Hippocampal formation (tissue), 2 donors: ENCODE data around the gene TNC.

ENCODE experiments used
- DNase-seq, 2 donors: peaks; one replicate each; lab custom pipeline; 2025; lab: John Stamatoyannopoulos, UW

The TNC gene

DNA sequence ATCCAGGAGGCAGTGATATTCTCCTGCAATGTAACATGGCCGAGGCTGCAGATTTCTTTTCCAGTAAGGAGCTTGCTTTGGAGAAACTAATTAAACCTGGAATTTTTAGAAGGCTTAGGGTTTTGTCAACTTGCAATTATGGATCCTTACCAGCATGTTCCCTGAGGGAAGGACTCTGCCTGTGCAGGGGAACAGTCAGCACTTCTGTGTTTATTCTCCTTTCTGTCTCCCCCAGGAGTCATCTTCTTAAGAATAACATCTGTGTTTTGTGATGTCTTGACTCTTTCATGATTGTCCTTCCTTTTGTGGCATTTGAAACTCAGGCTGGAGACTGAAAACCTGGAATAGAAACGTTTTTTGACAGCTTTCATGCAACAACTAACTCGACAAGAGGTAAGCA lies 107.1 kb downstream of the TNC start:
- no peak for DNase-seq

DNA sequence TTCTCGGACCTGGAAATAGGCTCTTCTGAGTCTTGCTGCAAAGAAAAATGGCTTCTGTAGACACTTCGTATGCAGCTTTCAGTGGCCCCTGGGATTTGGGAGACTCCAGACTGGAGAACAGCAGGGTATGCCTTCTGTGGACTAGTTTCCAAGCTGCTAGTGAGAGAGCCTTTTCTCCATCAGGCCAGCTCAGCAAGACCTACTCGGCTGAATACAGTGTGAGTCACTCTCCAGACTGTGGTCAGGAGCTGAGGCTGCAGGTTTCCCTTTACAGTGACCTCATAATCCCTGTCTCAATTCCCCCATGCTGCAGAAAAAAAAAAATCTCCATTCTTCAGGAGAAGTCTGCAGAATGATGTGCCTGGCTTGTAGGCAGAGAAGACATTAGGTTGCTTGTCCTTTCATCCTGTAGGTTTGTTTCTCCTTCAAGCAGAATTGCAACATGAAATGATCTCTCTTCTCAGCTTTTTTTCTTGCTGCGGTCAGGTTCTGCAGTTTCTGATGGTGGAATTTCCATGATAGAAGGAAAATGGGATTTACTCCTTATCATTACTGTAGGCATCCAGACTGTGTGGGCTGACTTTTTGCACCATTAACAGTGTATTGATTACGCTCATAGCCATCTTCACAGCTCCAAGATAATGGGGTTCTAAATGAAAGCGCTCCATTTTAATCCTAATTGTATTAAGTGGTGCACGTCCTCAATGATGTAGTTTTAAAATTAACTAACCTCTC lies 109.3 kb downstream of the TNC start:
- no peak for DNase-seq

DNA sequence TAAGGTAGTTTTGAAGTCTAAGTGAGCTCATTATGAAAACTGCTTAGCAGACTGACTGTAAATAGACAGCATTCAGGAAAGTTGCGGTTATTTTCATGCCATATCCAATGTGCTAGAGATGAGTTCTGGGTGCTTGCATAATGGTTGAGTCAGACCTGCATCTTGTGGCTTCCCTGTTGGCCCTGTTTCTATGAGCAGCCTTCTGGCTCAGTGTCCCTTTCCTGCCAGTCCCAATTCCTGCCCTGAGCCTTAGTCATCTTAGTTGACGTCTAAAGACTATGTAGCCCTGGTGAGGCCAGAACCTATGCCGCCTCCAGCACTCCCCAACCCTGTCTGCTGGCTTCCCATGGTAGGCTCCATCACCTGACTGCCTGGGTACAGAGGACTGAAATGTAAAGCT lies 111.3 kb downstream of the TNC start:
- DNase-seq, result no peak

DNA sequence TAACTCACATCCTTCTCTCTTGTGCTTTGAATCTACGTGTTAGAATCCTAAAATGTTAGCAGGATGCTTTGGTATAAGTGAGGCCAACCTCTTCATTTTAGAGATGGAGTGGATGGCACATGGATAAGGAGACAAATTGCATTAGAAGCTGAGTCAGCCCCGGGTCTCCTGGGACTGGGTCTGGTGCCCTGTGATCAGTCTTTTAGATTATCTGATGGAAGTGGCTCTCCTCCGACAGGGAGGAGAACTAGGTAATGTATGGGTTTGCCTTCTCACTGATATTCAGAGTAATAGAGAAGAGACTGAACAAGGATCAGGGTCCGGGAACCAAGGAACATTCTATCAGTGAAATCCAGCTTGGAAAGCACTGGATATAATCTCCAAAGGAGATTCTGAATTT lies 112.6 kb downstream of the TNC start:
- no peak for DNase-seq

DNA sequence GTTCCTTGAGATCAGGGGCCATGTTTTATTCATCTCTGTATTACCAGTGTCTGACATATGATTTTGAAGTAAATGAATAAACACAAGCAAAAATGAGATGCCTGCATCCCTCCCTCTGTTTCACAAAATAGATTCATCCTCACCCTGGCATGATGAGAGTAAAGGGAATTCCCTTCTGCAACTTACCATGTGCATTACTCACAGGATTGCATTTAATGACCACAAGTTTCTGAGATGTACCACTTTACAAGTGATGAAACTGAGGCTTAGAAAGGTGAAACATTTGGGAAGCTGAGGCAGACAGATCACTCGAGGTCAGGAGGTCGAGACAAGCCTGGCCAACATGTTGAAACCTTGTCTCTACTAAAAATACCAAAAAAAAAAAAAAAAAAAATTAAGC lies 113.4 kb downstream of the TNC start:
- no peak for DNase-seq

DNA sequence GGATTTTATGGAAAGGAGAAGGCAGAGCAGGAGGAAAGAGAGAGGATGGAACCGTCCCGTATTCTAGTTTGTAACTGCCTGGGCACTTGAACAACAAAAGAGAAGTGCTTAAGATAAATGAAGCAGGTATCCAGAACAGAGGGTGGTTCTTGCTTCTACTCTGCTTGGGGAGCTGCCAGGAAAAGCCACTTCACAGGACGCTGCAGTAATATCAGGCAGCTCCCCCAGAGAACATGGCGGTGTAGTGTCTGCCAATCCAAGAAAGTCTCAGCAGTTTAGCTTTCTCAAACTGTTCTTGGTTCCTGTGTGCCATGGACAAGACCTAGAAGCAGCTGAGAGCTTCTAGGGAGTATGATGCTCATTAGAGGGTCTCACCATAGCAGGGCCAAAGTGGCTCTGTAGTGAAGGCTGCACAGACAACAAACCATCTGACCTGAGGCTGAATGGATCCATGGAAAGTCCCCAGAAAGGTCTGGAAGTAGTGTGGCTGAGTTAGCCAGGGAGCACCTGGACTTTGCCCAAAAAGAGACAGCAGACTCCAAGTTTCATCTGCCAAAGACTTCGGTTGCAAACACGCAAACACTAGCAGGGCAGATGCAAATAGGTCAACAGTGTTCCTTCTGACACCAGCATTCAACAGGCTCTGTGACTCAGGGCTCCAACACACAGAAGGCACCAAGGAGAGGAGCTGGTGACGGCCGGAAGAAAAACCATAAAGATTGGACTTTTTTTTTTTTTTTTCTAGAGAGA lies 115.4 kb downstream of the TNC start:
- no peak for DNase-seq

DNA sequence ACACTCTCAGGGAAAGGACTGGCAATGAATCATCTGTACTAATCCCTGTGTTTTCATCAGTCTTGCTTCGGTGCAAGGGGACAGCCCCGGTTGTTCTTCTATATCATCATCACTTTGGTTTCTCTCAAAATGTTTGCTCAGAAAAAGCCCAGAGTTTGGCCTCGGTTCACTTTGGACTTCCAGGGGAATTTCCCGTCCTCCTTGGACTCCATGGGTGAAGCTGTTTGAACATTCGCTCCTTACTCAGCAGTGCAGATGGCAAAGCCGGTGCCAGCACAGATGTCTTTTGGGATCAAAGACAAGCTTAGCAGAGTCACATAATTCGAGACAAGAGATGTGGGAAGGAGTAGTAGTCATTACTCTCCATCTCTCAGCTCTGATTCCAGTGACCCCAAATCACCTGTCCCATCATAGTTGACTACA lies 117.7 kb downstream of the TNC start:
- DNase-seq, result no peak

DNA sequence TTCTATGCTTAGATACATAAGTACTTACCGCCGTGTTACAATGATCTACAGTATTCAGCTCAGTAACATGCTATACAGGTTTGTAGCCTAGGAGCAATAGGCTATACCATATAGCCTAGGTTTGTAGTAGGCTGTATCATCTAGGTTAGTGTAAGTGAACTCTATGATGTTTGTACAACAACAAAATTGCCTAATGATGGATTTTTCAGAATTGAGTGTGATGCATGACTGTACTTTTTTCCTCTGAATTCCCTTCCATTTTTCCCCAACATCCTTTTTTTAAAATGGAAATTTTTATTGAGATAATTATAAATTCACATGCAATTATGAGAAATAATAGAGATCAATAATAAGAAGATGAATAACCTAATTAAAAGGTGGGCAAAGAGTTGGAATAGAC lies 119.6 kb downstream of the TNC start:
- DNase-seq, result no peak

DNA sequence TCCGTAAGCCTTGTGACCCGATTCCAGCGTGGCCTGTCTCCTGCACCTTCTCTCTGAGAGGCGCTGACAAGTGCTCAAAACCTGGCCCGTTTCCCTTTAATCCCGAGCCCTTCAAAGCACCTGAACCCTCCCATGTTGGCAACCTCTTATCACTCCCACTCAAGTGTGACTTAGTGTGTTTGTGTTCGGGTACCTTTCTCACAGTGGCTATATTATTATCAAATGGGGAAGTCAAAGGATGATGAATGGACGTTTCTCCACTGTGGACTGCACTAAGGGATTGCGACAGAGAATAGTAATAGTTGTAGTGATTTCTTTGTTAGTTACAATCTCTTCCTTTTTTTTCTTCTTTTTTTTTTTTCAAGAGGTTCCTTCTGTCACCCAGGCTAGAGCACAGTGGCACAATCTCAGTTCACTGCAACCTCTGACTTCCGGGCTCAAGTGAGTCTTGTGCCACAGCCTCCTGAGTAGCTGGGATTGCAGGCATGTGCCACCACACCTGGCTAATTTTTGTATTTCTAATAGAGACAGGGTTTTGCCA lies 122.2 kb downstream of the TNC start:
- DNase-seq, result no peak

DNA sequence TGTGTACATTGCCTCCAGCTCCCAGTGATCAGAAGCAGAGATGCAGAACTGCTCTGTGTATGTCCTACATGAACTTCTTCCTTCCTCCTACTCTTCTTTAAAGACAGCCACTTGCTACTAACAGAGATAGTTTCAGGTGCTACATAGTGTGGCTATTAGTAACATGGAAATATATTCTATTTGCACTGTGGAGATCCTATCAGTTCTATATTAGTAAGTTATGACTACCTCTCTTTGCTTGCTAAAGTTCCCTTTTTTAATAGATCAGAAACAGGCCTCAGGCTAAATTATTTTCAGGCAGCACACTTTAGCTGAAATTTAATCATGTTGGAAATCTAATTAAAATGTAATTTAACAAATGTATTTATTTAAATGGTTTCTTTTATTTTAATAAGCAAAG lies 123.2 kb downstream of the TNC start:
- DNase-seq, result no peak

DNA sequence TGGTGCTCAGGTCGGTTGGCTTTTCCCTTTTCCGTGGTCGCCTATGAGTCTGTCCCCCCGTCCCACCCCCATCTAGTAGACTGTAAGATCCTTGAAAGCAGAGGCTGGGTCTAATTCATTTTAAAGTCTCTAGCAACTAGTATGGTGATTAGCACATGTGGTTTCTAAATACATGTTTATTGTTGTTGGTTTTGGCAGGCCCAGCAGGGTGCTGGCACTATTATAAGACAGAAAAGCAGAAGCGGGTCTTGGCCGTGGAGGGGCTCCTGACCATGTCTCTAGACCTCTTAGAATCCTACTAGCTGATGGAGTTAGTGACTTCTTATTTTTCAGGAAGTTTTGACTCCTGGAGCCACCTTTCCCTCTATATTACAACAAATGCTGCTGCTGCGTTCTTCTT lies 126.1 kb downstream of the TNC start:
- no peak for DNase-seq

DNA sequence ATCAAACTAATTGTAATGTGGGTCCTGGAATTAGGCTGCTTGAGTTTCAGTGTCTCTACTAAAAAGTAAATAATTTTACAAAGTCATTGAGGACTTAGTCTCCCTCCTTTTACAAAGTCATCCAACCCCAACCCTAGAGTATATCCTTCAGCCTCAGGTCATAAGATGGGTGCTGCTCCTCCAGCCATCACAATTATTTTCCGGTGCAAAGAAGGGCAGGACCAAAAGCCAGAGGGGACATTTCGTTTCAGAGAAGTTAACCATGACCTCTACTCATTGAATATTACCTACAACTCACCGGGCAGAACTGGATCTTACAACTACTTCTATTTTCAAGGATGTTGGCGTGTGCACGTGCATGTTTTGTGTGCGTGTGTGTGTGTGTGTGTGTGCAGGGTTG lies 127.1 kb downstream of the TNC start:
- DNase-seq, result no peak

DNA sequence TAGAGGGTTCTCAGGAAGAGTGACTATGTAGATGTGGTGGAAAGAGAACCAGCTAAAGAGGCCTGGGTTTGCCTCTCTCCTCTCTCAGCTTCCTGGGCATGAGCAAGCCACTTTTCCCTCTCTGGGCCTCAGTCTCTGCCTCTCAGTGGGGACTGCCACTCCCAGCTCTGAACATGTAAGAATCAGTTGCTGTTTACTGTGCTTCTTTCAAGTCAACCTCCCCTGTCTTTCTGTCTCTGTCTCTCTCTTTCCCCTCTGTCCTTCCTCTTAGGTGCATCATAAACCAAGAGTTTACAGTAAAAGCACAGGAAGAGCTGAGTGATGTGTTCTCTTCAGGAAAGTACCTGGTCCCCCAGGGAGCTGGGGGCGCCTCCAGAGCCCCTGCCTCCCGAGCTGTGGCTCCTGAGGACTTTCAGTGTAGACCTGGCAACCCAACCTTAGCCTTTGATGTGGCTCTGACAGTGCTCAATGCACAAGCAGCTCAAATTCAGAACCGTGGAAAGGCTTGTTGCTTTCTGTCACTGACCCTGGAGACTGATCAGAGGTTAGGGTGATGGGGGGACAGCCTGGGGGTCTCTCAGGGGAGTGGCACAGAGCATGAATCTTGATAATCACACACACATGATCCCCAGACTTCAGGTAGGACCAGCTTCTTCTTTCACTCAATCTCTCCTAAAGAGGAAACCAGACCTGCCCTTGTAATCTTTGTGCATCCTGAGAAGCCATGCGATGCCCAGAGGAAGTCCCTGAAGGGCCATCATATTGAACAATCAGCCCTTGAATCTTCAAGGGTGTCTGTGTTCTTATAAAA lies 128.2 kb downstream of the TNC start:
- DNase-seq, result no peak

DNA sequence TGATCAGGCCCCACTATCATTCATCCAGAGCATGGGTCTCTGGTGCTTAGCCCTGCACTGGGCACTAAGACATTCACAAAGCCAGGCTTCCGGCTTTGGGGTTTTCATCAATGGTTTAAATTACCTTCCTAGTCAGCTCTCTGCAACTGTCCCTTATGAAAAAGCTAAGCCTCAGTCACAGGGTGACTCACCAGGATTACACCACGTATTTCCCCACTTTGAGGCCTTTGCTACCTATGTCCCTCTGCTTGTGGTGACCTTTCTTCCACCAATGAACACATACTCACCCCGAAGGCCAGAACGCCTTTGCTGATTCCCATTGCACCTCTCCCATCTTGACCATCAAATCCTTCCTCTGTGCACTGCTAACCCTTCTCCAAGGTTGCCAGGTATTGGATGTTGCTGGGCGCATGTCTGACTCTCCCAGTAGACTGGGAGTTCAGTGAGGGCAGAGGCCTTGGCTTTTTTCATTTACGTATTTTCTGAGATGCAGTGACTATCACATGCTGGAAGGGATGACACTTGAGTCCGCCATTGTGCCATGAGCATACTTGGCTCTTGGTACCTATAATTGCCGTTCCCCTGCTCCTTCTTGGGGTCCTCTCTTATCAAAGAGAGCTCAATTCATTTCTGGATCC lies 128.9 kb downstream of the TNC start:
- DNase-seq, result no peak

DNA sequence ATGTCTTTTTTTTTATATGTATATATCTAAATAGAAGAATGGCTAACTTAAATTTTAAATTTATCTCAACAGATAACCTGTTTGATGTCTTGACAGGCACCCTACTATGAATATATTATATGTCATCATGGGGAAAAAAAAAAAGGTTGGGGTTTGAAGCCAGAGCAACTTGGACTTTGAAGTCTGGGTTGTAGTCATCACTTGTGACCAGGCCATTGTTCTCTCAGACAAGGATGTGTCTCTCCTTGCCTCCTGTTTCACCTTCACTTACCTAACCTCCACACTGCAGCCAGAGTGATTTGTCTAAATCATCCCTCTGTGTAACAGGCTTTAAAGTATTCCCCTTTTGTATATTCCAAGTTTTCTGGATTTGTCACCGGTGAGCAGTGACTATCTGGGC lies 130.8 kb downstream of the TNC start:
- DNase-seq, result no peak

DNA sequence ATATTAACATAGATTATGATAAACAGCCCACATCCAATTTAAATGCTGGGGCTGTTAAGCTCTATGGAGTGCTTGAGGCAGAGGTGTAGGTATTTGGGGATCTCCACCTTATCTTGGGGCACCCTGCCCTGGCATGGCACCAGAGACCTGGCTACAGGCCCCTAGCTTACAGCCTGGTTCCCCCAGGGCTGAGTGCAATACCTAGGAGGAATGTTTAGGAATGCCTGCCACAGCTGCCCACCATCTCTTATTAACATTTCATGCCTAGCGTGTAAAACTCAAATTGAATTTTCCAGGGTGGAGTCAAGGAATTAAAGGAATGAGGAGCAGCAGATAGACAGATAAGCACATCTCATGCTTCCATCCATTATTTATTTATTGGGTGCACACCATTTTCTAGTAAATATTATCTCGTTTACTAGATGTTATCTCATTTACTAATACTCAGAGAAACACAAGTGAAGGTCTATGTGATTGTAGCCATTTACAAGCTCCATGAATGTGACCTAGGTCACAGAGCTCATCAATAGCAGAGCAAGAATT lies 131.9 kb downstream of the TNC start:
- no peak for DNase-seq

DNA sequence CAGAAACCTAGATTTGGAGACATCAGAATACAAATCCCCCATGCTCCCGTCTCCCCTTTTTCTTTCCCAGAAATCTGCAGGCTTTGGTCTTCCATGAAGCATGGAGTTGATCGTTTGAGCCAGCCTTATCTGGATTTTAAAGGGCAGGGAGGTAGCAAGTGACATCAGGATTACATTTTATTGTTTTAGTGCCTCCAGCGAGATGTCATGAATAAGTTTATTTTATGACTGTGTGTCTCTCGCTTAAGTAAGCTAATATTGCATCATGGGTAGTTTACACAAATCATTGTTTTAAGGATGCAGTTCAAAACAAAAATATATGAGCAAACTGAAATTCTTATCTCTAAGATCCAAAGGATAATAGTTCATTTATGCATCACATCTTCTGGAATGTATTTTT lies 136.9 kb downstream of the TNC start:
- DNase-seq, result no peak

DNA sequence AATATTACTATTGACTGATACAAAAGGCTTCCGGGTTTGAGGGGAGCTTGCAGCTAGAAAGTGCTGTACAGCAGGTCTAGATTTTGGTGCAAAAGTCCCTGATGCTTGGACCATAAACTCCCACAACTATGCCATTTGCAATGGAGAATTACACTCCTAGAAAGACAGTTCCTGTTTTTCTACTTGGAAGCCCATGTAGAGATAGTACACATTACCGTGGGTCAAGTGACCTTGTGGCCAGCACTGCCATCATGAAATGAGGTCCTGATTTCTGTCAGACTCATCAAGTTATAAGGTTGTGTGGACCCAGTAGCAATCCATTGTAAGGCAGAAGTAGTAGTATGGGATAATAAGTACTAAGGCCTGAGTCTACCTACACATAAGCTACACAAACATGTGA lies 144.7 kb downstream of the TNC start:
- DNase-seq, result no peak

DNA sequence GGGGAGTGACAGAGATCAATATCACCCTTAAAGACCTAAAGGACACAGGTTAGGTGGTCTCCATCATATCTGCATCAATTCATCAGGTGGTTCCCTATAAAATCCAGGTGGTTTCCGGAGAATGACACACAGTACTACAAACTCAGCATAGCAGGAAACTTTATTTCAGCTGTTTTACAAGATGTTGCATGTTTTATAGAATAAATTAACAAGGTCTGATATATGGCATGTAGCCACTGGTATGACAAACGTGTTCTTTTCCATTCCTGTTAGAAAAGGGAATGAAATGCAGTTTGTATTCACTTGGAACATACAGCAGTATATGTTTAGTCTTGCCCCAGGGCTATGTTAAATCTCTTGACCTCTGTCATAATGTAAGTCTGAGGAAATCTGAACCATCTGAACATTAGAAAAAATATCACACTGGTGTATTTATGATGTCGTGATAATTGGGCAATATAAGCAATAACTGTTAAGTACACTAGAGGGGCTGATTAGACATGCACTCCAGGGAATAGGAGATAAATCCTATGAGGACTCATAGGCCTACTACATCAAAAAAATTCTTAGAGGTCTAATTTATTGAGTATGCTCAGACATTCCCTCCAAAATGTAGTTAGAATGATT lies 145.3 kb downstream of the TNC start:
- no peak for DNase-seq
